EH (cell line): ENCODE data around the gene ISLR.

ENCODE experiments used
- DNase-seq: peaks from one replicate; pipeline ENCODE4 v3.0.0-alpha.2; 2015; ENCODE audit warnings: low read depth

Gene ISLR

GRCh38 chr15:74194572-74195559 is 21.4 kb downstream of the ISLR start:
- DNase-seq = no peak

GRCh38 chr15:74196175-74196574 is 22.7 kb downstream of the ISLR start:
- DNase-seq = peak; percentile 98

DNA sequence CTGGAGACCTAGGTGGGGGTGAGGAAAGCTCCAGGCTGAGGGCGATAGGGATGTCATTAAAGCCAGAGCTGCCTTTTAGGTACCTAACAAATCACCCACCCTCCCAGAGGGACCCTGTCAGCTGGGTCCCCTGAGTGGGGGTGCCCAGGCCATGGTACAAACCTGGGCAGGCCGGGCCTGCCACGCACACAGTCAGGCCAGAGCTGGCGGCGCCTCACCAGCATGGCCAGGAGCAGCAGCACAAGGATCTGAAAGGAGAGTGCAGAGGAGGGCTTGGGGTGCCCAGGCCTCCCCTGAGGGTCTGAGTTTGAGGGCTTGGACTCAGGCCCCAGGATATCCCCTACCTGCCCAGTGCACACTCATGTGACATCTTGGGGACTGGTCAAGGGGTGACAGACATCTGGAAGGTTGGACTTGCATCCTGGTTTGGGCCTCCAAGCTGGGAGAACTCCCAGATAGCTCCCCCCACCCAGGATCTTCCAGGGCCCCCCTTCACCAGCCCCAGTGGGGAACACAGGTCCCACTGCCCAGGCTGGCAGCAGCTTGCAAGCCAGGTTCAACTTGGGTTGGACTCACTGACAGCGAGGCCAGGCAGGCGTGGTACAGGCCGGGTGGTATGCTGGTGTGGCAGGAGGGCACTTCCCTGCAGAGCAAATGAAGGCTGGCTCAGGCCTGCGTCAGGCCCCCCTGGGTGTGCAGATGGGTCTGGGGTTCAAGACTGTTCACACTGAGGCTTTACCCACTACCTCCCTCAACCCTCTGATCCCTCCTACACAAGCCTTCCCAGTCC is 23.9 kb downstream of the ISLR start:
- DNase-seq = no peak

GRCh38 chr15:74199297-74199652 is 25.8 kb downstream of the ISLR start:
- DNase-seq = no peak

DNA sequence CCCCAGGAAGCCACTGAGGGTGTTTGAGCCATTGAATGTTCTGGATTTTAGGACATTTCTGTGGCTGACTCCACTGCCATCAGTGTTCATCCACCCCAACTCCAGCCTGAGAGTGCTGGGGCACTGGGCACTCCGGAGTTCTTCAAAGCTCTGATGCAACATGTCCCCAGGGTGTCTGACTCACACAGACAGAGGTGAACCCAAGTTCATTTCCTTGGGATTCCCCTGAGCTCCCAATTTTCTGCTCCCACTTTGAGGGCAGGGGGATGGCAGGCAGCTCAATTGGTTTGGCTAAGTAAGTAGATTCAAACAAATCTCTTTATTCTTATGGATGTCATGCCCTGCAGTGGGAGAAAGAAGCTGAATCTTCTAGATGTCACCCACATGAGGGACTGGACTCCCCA is 26.9 kb downstream of the ISLR start:
- peak; percentile 89 for DNase-seq

DNA sequence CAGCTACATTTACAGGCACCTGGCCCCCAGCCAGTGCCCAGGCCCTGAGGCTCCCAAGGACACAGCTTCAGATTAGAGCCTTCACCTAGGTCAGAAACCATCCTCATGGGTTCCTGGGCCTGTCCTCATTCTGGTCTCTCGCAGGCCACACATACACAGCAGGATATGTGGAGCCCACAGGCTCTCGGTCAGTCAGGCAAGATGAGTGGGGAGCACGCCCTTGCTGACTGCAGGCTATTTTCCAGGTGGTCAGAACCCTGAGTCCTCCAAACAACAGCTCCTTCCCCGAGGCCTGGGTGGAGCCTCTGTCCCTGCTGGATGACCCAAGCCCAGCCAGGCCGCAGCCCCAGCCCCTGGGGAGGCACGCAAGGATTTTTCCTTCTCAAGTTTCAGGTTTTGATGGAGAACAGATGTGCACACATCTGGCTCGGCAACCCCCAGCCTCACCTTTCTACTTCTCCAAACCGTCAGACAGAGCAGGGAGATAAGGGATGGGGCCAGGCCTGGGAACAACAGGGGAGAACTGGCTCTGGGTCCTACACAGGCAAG is 27.4 kb downstream of the ISLR start:
- DNase-seq = peak; percentile 38

DNA sequence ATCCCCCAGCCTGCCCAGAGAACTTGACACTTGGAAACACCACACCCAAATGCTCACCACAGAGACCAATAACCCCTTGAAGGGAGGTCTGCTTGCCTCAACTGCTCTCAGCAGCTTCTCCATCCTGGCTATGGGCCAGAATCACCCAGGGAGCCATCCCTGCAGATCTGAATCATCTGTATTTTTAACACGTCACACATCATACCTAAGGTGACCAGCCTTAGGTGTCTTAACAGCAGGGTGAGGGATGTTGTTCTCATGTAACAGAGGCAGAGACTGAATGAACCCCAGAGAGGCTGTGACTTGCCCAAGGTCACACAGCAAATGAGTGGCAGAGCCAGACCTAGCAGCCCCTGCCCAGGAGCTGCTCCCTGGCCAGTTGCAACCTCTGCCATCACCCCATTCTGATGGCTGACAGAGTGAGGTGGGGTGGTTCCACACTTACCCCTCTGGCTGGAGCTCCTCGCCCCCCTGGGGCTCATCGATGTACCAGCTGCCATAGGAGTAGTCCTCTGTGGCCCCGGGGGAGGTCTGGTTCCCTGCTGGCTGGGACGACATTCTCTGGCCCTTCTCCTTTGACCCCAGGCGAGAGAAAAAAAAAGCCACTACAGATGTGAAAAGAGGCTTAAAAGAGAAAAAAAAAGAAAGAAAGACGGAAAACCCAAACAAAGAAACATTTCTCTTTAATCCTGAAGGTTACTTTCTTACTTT is 28.4 kb downstream of the ISLR start:
- peak; percentile 48 for DNase-seq

GRCh38 chr15:74202452-74203401 is 29.2 kb downstream of the ISLR start, which contains the start of gene STRA6:
Gene STRA6, minus strand, starts transcription at chr15:74202787. Its CDS starts 520 bp downstream, at chr15:74202267.
- DNase-seq = peak; percentile 79

GRCh38 chr15:74203914-74204431 is 30.5 kb downstream of the ISLR start:
- peak; percentile 81 for DNase-seq

DNA sequence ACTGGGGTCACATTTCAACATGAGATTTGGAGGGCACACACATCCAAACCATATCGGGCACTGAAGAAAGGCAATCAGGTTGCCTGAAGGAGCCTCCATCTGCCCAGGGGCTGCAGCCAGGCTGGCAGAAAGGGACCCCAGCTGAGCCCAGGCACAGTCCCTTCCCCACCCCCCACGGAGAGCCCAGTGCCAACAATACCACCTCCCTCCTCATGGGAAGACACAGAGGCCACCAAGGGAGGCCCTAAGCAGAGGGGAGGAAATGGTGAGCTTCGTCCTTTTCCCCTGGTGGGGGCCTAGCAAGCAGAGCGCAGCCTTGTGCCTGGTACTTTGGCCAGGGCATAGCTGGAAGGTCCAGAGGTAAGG is 32.1 kb downstream of the ISLR start:
- DNase-seq = no peak

GRCh38 chr15:74206801-74207281 is 33.3 kb downstream of the ISLR start:
- no peak for DNase-seq

DNA sequence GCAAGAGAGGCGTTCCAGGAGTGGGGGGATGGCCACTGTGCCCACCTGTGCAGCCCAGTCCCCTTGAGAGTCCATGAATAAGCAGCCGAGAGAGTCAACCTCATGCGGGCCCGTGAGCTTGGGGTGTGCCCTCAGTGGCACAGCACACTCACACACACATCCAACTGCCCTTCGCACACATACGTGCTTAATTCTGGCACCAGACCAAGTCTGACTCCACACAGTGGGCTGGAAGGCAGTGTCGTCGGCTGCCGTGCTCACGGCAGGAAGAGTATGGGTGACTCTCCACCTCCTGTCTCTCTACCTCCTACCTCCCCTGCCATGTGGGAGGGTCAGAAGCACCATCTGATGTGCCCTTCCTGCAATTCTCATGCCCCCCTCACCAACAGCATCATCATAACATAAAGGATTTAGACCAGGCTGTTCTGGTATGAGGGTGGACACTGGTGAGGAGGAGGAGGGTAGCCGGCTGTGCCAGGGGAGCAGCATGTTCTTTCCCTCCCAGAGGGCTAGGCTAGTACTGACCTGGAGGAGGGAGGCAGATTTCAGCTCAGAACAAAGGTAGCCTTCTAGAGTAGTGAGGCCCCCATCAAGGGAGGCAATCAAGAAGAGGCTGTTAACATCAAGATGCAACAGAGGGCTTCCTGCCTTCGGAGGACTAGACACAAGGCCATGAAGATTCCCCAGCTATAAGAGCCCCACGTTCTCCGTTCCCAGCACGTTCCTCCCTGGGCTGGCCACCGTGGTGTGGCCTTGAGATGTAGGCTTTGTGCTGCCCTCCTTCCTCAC is 34.3 kb downstream of the ISLR start:
- DNase-seq = no peak

DNA sequence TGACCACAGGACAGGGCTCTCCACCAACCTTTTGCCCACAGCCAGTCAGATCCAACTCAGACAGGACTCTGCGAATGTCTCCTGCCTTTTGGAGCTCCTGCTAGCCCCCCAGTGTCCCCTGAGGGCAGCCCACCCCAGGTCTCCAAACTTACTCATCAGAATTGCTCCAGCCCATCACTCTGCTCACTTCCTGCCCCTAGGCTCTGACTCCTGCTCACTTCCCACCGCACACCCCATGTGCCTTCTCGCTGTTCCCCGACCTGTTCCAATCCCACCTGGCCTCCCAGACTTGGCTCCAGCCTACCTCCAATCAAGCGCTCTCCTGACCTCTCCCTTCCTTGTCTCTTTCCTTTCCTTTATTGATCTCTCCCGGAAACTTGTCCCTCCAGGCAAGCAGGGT is 35.0 kb downstream of the ISLR start:
- no peak for DNase-seq

- peak; percentile 53 for DNase-seq
These were observed 35.5 kb downstream of the ISLR start for GRCh38 chr15:74208901-74209559.

DNA sequence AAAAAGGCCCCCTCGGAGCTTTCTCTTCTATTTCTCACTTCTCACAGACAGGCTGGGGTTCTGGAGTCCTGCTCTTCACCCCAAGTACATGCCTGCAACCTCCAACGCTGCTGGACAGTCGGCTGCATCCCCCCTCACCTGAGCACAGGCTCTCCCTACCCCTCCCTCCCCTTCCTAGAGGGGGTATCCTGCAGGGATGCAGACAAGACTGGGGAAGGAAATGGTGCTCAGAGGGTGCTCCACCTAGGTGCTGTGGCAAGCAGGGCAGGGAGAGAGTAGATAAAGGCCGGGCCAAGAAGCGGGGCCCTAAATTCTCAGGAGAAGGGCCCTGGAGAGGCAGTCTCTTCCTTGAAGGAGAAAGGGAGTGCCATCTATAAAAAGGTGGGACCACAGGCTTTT is 36.0 kb downstream of the ISLR start:
- no peak for DNase-seq

GRCh38 chr15:74209997-74210671 is 36.6 kb downstream of the ISLR start:
- DNase-seq = peak; percentile 47

DNA sequence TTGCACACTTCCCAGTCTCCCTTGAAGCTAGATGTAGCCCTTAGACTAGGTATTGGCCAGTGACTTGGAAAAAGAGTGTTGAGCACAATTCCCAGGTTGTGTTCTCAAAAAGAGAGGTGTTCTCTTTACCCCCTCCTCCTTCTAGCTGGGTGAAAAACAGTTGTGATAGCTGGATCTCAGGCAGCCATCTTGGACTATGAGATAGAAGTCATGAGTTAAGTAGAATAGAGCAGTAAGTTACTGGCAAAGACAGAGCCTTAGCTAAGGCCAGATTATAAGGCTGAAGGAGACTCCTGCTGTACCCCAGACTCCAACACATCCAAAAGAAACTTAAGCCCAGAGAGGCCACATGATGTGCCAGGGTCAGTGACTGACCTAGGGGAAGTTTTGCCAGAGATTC is 37.2 kb downstream of the ISLR start:
- DNase-seq = no peak

DNA sequence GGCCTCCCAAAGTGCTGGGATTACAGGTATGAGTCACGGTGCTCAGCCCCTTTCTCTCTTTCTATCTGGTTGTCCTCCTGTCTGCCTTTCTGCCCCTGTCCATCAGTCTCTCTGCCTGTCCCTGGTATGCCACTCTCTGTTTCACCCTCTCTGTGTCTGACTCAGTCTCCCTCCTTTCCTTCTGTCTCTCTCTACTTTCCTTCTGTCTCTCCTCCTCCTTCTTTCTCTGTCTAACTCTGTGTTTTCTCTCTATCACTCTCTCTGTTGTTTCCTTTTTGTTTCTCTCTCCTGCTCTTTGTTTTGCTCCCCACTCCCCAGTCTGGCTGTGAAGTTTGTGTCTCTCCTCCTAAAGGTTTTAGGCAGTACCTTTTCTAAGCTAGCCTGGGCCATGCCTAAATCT is 38.1 kb downstream of the ISLR start:
- no peak for DNase-seq

DNA sequence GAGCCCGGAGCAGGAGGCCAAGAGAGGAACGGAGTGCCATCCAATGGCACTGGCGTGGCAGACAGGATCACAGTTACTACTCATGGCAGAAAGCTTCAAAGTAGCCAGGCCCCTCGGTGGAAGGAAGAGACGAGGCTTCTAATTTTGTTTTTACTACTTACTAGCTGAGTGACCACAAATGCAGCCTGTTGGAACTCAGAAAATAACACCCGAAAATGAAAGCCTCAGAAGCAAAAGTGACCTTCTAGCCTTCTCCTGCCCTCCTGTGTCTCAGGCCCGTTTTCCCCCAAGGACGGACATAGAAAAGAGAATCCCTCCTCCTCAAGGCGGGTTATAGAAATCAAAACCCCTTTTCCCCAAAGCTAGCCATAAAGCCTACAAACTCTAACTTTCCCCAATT is 39.0 kb downstream of the ISLR start:
- DNase-seq = no peak
